ENCODE results near the gene KIF5A. TPM values are rescaled to one million over a fixed set of nuclear protein-coding genes. Genes with fewer than 3 reads are reported as not detected.

KIF5A gene
- total and polyA plus RNA-seq, 2 donors (not counting 1 experiment from before 2014, with no cell fraction given), result 0.09 to 0.67 TPM

GRCh38 chr12:57629897-57630471 lies 80.1 kb downstream of the KIF5A start:
- 69% methylated on average over 2 of the region's 5 CpGs for WGBS (ENCODE audit: insufficient coverage)
- peaks cover 25% of the 10 kb centered on the region for H3K4me1 Mint-ChIP-seq
- no peaks in the 10 kb centered on the region for H3K36me3 ChIP-seq (replicated peaks in 1 of 2; ENCODE audit: control extremely low read depth in 1 of 2, control insufficient read depth in 1 of 2, extremely low read depth in 1 of 2, insufficient read depth in 2 of 2, low read length in 1 of 2)

More at GRCh38 chr12:57629897-57630471, 80.1 kb downstream of the KIF5A start:
- Histone ChIP-seq H3K79me2 (ENCODE audit: control insufficient read depth, insufficient read depth, low read length) (no peaks in the 10 kb centered on the region), H3K4me2 (replicated peaks; ENCODE audit: low read depth, low read length, poor library complexity, severe bottlenecking) (no peak overlapping the region), H4K20me1 (ENCODE audit: control insufficient read depth, insufficient read depth, low read length, poor library complexity, severe bottlenecking) (no peaks in the 10 kb centered on the region), H3K4me1 (ENCODE audit: control insufficient read depth in 2 of 2, insufficient read depth in 2 of 2, low read length in 2 of 2) (peaks cover 27 to 39% of the 10 kb centered on the region in 2 donors), H3K9ac (ENCODE audit: low read length) (no peak overlapping the region), H3K4me3 (ENCODE audit: control extremely low read depth in 1 of 5, extremely low read depth in 1 of 5, insufficient read depth in 1 of 5, low read depth in 2 of 5, low read length in 4 of 5) (no peak overlapping the region), H3K27ac (ENCODE audit: low read length in 2 of 2) (no peak overlapping the region), H2AFZ (ENCODE audit: insufficient read depth, low read depth, low read length, poor library complexity, severe bottlenecking) (no peak overlapping the region), H3K9me3 (ENCODE audit: control extremely low read depth in 1 of 3, control insufficient read depth in 2 of 3, insufficient read depth in 1 of 3, low read length in 2 of 3) (peaks cover 0 to 8% (median 0%) of the 10 kb centered on the region in 3 donors), H3K27me3 (replicated peaks in 1 of 4; ENCODE audit: control extremely low read depth in 1 of 4, control insufficient read depth in 3 of 4, insufficient read depth in 4 of 4, low read length in 3 of 4) (peaks cover 0 to 89% (median 68%) of the 10 kb centered on the region in 4 experiments)
- peaks cover 67% of the 10 kb centered on the region for H3K27me3 Mint-ChIP-seq
- ATAC-seq (ENCODE audit: low read depth) (no peak), DNase-seq (peak; percentile 12)
- CTCF ChIA-PET, result interaction anchor here (0.8 to 1.9 kb wide), 6 partner anchors 8 to 73 kb away, joined by 3 to 9 read pairs (median 4); no protein-coding TSS in a partner anchor
- intact Hi-C loops (cut with micrococcal nuclease), result loop anchor here (5.0 kb wide), 2 partner anchors 62 to 112 kb away; partner anchors contain the start of gene OS9
- no peak overlapping the region for H3K4me3 Mint-ChIP-seq
- no peaks in the 10 kb centered on the region for H3K9me3 Mint-ChIP-seq (ENCODE audit: insufficient read depth)
- no peak for TF ChIP-seq CTCF (IDR thresholded peaks at IDR 0.05)
- TF ChIP-seq EZH2 (IDR thresholded peaks at IDR 0.05; ENCODE audit: borderline replicate concordance, insufficient read depth, low read depth, low read length, poor library complexity, severe bottlenecking), result no peak
- no peak overlapping the region for H3K27ac Mint-ChIP-seq
- POLR2A ChIA-PET, result no interaction called here
